ENCODE results near the gene APOL4.
"Not testable (repeated sequence)": the region's sequence is repeated elsewhere in the genome, so short reads cannot be mapped to it uniquely, and the experiment has no call there.

Gene APOL4

DNA sequence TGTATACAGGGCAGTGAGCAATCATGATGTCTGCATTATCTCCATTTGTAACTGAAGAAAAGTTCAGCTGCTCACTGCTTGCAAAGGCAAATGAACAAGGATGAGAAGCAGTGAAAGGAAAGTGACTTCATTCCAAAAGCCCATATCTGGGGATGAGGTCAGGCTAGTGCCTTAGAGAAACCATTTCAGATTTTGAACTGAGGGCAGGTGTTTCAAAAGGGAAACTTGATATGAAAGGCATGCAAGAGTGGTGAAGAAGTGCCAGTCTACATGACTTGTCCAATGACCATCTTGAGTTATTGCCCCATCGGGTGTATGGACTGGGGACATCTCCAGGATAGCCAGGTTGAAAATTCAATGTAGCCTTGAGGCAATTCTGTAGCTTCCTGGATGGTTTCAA, 7.3 kb upstream of the APOL4 start:
- H3K4me3 ChIP-seq (ENCODE audit: control insufficient read depth, low read depth, low read length): no peak overlapping the region
- no peak for DNase-seq (ENCODE audit: low read depth)
- TF ChIP-seq, protein P1, sequence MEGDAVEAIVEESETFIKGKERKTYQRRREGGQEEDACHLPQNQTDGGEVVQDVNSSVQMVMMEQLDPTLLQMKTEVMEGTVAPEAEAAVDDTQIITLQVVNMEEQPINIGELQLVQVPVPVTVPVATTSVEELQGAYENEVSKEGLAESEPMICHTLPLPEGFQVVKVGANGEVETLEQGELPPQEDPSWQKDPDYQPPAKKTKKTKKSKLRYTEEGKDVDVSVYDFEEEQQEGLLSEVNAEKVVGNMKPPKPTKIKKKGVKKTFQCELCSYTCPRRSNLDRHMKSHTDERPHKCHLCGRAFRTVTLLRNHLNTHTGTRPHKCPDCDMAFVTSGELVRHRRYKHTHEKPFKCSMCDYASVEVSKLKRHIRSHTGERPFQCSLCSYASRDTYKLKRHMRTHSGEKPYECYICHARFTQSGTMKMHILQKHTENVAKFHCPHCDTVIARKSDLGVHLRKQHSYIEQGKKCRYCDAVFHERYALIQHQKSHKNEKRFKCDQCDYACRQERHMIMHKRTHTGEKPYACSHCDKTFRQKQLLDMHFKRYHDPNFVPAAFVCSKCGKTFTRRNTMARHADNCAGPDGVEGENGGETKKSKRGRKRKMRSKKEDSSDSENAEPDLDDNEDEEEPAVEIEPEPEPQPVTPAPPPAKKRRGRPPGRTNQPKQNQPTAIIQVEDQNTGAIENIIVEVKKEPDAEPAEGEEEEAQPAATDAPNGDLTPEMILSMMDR (IDR thresholded peaks at IDR 0.05; ENCODE audit: control insufficient read depth, insufficient read depth, low read depth, low read length, missing control alignments): no peak

DNA sequence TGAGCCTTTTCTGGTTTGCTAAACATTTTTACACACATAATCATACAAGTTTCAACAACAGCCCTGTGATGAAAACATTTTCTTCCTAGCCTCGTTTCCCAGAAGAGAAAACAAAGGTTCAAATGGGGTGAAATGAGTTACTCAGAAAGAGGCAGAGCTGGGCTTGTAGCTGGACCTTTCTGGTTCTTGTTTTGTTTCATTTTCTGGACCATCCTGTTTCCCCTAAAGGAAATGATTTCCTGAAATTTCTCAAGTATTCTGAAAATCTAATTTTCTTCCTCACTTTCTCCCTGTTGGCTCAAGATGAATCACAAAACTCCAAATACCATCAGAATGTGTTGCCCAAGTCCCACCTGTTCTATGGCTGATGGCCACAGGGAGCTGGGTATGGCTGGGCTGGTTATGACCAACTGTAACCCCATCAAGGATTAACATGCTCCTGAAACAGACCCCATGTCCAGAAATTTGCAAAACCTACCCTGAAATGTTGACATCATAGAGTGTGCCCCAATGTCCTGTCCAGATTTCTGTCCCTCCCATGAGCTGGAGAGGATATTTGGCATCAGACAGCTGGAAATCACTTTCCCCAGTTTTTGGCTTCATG, 6.7 kb upstream of the APOL4 start:
- TF ChIP-seq, protein P1 (IDR thresholded peaks at IDR 0.05; ENCODE audit: control insufficient read depth, insufficient read depth, low read depth, low read length, missing control alignments): no peak
- no peak for DNase-seq (ENCODE audit: low read depth)
- H3K4me3 ChIP-seq (ENCODE audit: control insufficient read depth, low read depth, low read length): no peak overlapping the region

DNA sequence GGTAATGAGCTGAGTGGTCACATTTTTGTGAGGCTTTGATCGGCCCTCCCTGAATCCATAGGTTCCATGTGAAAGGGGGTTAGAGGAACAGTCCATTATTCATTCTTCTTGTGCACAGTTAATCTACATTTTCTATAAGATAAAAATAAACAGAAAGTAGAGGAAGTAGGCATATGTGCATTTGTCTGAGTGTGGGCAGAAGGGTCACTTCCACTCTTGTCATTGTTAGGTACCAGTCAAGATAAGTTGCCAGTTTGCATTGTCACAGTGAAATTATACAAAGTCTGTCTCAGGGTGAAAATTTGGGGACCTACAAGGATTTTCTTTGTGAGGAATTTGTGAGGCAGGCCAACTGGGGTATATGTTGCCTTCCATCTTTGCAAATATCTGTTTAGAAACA, 4.6 kb upstream of the APOL4 start:
- DNase-seq (ENCODE audit: low read depth): no peak
- H3K4me3 ChIP-seq (ENCODE audit: control insufficient read depth, low read depth, low read length): no peak overlapping the region
- TF ChIP-seq, protein P1 (IDR thresholded peaks at IDR 0.05; ENCODE audit: control insufficient read depth, insufficient read depth, low read depth, low read length, missing control alignments): no peak

DNA sequence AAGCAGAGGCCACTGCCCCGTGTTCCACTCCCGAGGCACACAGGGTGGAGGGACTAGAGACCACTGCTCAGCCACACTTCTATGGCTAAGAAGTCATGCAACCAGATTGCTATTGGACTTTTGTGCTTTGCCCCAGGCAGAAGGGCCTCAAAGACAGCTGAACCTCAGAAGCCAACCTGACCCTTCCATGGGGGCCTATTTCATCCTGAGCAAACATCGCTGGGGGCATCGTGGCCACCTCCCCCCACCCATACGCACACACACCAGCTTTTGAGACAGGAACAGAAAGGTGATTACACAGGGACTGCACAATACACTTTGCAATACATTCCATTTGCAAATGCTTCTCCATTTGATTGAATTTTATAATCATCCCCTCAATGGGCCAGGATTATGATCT, 4.0 kb upstream of the APOL4 start:
- DNase-seq (ENCODE audit: low read depth); H3K4me3 ChIP-seq (ENCODE audit: control insufficient read depth, low read depth, low read length): not testable (repeated sequence)

DNA sequence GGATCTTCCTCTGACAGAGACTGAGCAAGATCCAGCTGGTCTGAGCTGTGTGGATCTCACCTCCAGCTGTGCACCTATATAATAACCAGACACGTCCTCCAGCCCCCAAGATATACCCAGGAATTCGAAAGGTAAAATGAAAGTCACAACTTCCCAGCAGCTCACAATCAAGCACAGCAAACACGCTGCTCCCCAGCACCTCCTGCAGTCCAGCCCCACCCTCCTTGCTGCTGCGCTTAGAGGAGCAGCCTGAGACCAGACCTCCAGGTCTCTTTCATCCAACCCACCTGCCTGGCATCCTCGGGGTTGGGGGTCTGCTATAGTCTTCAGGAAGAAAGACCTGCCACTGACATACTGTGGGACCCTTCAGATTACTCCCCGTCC, 3.0 kb upstream of the APOL4 start:
- TF ChIP-seq, protein P1 (IDR thresholded peaks at IDR 0.05; ENCODE audit: control insufficient read depth, insufficient read depth, low read depth, low read length, missing control alignments): no peak
- no peak for DNase-seq (ENCODE audit: low read depth)
- no peak overlapping the region for H3K4me3 ChIP-seq (ENCODE audit: control insufficient read depth, low read depth, low read length)

DNA sequence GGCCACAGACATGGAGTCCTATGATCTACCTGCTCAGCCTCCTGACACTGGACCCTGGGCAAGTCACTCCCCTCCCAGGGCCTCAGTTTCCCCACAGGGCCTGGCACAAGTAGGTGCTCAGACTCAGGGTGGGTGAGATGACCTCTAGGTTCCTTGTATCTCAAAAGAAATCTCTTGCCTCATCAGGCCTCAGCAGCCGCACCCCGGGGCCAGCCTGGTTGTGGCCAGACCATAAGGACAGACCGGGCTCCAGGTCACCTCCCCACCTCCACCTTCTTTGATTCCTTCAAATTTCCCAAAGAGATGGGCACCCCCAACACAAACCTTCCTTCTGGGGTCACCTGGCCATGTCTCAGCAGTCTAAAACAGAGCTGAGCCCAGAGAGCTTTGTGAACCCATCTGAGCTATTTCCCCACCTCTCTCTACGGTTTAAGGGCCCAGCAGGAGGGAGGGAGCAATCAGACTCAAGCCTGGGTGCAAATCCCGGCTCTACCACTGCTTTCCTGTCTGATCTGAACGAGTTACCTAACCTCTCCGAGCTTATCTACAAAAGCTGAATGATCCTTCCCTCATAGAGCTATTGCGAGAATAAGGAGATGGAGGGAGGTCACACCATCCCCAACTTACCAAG, 2.5 kb upstream of the APOL4 start:
- no peak overlapping the region for H3K4me3 ChIP-seq (ENCODE audit: control insufficient read depth, low read depth, low read length)
- DNase-seq (ENCODE audit: low read depth): no peak
- TF ChIP-seq, protein P1 (IDR thresholded peaks at IDR 0.05; ENCODE audit: control insufficient read depth, insufficient read depth, low read depth, low read length, missing control alignments): no peak

DNA sequence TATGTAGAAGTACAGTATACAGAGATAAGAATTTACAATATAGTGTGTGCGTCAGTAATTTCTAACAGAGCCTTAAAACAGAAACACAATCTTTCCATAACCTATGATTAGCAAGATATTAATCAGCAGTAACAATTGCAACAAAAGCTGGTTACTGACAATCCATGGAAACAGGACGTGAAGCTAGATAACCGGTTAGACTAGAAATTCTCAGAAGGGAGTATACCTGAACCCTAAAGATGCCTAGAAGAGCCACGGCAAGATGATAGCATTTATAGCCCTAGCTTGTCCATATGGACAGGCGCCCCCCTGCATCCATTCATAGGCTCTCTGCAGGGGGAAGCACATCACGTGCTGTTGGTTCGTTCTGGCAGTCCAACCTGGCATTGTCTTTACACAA, 1.8 kb upstream of the APOL4 start:
- H3K4me3 ChIP-seq (ENCODE audit: control insufficient read depth, low read depth, low read length); DNase-seq (ENCODE audit: low read depth): not testable (repeated sequence)

DNA sequence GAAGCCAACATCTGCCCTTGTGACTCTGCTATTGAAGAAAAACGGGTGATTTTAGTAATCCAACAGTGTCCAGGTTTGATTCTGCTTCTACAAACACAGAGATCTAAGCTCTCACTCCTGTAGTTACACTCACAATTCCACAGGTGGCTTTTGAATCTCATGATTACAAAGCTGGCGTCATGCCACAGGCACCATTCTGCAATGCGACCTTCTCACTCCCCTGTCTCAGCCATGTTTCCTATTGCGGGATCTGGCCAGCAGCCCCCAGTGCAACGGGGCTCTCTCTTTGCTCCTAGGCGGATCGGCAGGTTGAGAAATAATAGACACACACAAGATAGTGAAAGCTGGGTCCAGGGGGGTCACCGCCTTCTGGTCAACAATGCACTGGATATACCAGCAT, 1.3 kb upstream of the APOL4 start:
- not testable (repeated sequence) for DNase-seq (ENCODE audit: low read depth); H3K4me3 ChIP-seq (ENCODE audit: control insufficient read depth, low read depth, low read length)

DNA sequence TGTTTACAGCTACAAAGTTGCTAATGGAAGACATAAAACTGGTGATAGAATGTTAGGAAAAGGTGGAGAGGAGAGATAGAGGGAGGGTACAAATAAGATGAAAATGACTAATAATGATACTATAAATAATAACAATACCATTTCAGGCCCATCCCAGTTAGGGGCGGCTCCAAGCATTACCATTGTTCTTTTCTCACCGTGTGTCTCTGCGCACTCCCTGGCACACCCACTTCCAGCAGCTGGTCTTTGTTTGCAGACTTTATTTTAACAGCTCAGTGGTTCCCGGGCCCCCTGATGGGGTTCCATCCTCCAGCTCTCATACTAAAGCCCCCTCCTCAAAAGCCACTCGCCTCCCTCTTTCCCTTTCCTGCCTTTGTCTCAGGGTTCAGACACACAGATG, 584 bp downstream of the APOL4 start:
- not testable (repeated sequence) for H3K4me3 ChIP-seq (ENCODE audit: control insufficient read depth, low read depth, low read length); DNase-seq (ENCODE audit: low read depth)

All from AG09309 (cell line).